ENCODE measurements around the gene NSD2. TPM values are rescaled to one million over a fixed set of nuclear protein-coding genes. Genes with fewer than 3 reads are reported as not detected.
"Not testable (repeated sequence)": the region's sequence is repeated elsewhere in the genome, so short reads cannot be mapped to it uniquely, and the experiment has no call there.

The NSD2 gene
- total and polyA plus RNA-seq, 9 of the 15 experiments (the other 6 are each of a cell fraction or from before 2014, with no cell fraction given) = 6.4 to 126 (median 58.8) TPM

GRCh38 chr4:2003361-2003760 lies 132.2 kb downstream of the NSD2 start:
- POLR2A ChIA-PET; H3K27me3 ChIP-seq (ENCODE audit: control insufficient read depth in 2 of 2, insufficient read depth in 2 of 2, low read length in 2 of 2); H3K9me3 ChIP-seq (replicated peaks; ENCODE audit: control insufficient read depth, insufficient read depth, low read depth, low read length); in situ Hi-C loops (cut with MboI); H2AFZ ChIP-seq (ENCODE audit: low read depth, low read length); H3K27ac ChIP-seq (ENCODE audit: extremely low read depth, low read depth, low read length); ATAC-seq; intact Hi-C loops (cut with micrococcal nuclease); CTCF ChIA-PET (ENCODE audit: low intra/inter-chr PET ratio); FAIRE-seq; H3K9me1 ChIP-seq (ENCODE audit: control insufficient read depth, insufficient read depth, low read length); H3K4me3 ChIP-seq; DNase-seq (ENCODE audit: extremely low read depth in 1 of 4, low spot score in 3 of 4); H3K4me2 ChIP-seq (ENCODE audit: insufficient read depth, low read length); H3K9ac ChIP-seq (ENCODE audit: insufficient read depth in 1 of 2, low read depth in 2 of 2, low read length in 2 of 2); BruUV-seq (replicated peaks): not testable (repeated sequence)
- peaks cover 9 to 15% of the 10 kb centered on the region in 2 experiments; a peak in 4 of 5 replicates for H3K4me1 ChIP-seq (replicated peaks in 1 of 2; ENCODE audit: control insufficient read depth in 2 of 2, insufficient read depth in 2 of 2, low read length in 2 of 2)
- H3K79me2 ChIP-seq (ENCODE audit: control insufficient read depth, insufficient read depth, low read length) = peaks cover 96% of the 10 kb centered on the region
- WGBS (ENCODE audit: insufficient coverage, low coverage, missing lambda C conversion rate) = 81% methylated on average over 2 of the region's 2 CpGs
- peak; percentile 75 for TF ChIP-seq ZNF146 (CRISPR knock-in tag; IDR thresholded peaks at IDR 0.05; ENCODE audit: unreplicated experiment)
- H3K36me3 ChIP-seq (ENCODE audit: control insufficient read depth, insufficient read depth, low read length) = peaks cover 51% of the 10 kb centered on the region
- peaks cover 22% of the 10 kb centered on the region for H4K20me1 ChIP-seq (replicated peaks; ENCODE audit: control insufficient read depth, insufficient read depth, low read length)

- 93% methylated on average over 6 of the region's 7 CpGs for WGBS (ENCODE audit: insufficient coverage, low coverage, missing lambda C conversion rate)
- POLR2A ChIA-PET = interaction anchor here (0.8 to 1.5 kb wide), 2 partner anchors 11 to 25 kb away, joined by 4 to 10 read pairs; no protein-coding TSS in a partner anchor
- in situ Hi-C loops (cut with MboI) = no loop called here
These were observed 135.2 kb downstream of the NSD2 start for GRCh38 chr4:2006367-2006766.

More at GRCh38 chr4:2006367-2006766, 135.2 kb downstream of the NSD2 start:
- ATAC-seq (no peak), DNase-seq (ENCODE audit: extremely low read depth in 1 of 4, low spot score in 3 of 4) (no peak), FAIRE-seq (no peak)
- Histone ChIP-seq H3K79me2 (ENCODE audit: control insufficient read depth, insufficient read depth, low read length) (peaks cover 70% of the 10 kb centered on the region), H3K9me1 (ENCODE audit: control insufficient read depth, insufficient read depth, low read length) (no peaks in the 10 kb centered on the region), H3K4me3 (no peak overlapping the region), H4K20me1 (replicated peaks; ENCODE audit: control insufficient read depth, insufficient read depth, low read length) (peaks cover 22% of the 10 kb centered on the region), H3K9me3 (replicated peaks; ENCODE audit: control insufficient read depth, insufficient read depth, low read depth, low read length) (no peaks in the 10 kb centered on the region), H3K9ac (ENCODE audit: insufficient read depth in 1 of 2, low read depth in 2 of 2, low read length in 2 of 2) (no peak overlapping the region), H3K27ac (ENCODE audit: extremely low read depth, low read depth, low read length) (no peak overlapping the region), H2AFZ (ENCODE audit: low read depth, low read length) (no peak overlapping the region), H3K4me1 (replicated peaks in 1 of 2; ENCODE audit: control insufficient read depth in 2 of 2, insufficient read depth in 2 of 2, low read length in 2 of 2) (peaks cover 15 to 28% of the 10 kb centered on the region in 2 experiments; a peak in 4 of 5 replicates), H3K27me3 (ENCODE audit: control insufficient read depth in 2 of 2, insufficient read depth in 2 of 2, low read length in 2 of 2) (no peaks in the 10 kb centered on the region), H3K36me3 (ENCODE audit: control insufficient read depth, insufficient read depth, low read length) (peaks cover 45% of the 10 kb centered on the region), H3K4me2 (ENCODE audit: insufficient read depth, low read length) (no peak overlapping the region)
- TF ChIP-seq ZNF121 (CRISPR knock-in tag; conservative IDR thresholded peaks at IDR 0.05) (peak; percentile 48; the same call in 1 of the 2 replicates), HNRNPUL1 (IDR thresholded peaks at IDR 0.05; ENCODE audit: low read length) (no peak)
- intact Hi-C loops (cut with micrococcal nuclease) = loop anchor here (5.0 kb wide), 1 partner anchor 36 kb away; a partner anchor contains a TSS
- CTCF ChIA-PET (ENCODE audit: low intra/inter-chr PET ratio) = no interaction called here
- BruUV-seq (replicated peaks) = no TSS peak

All from K562 (cell line).